ENCODE results near the gene NOTUM.

The NOTUM gene

GRCh38 chr17:81967533-81968395, 6.8 kb upstream of the NOTUM start:
- no peak overlapping the region for H3K4me3 ChIP-seq (ENCODE audit: low read depth, low read length)
- no CpG with 5 or more reads among the region's 36 CpGs for WGBS (ENCODE audit: extremely low coverage, insufficient coverage, insufficient read length)
- peaks cover 11% of the 10 kb centered on the region for H3K79me1 ChIP-seq (ENCODE audit: low read length)
- no peak overlapping the region for H3K4me2 ChIP-seq (ENCODE audit: low read length)
- H2AK5ac ChIP-seq (ENCODE audit: low read length) = peak overlapping the region; percentile 32
- H2BK5ac ChIP-seq (ENCODE audit: low read depth, low read length, poor library complexity) = no peak overlapping the region
- peak overlapping the region; percentile 71 for H2BK120ac ChIP-seq (ENCODE audit: insufficient read depth, low read length, poor library complexity)
- peaks cover under 1% of the 10 kb centered on the region for H3K9me3 ChIP-seq (ENCODE audit: insufficient read depth, low read depth, low read length)
- H3K4ac ChIP-seq (ENCODE audit: low read depth, low read length) = no peak overlapping the region
- H4K12ac ChIP-seq (ENCODE audit: low read depth, low read length) = no peak overlapping the region
- DNase-seq = peak; percentile 66 to 86
- no peak overlapping the region for H3K9ac ChIP-seq (ENCODE audit: low read length)
- no peaks in the 10 kb centered on the region for H3K79me2 ChIP-seq (ENCODE audit: control insufficient read depth, insufficient read depth, low read length, poor library complexity)
- H3K18ac ChIP-seq (ENCODE audit: low read length) = peak overlapping the region; percentile 8
- peak overlapping the region; percentile 19 for H2AFZ ChIP-seq (ENCODE audit: insufficient read depth, low read length, poor library complexity)
- H3K4me1 ChIP-seq (ENCODE audit: control insufficient read depth in 1 of 2, insufficient read depth in 2 of 2, low read length in 2 of 2) = peaks cover 6 to 20% of the 10 kb centered on the region in 2 experiments
- H4K8ac ChIP-seq (ENCODE audit: low read depth, low read length) = peak overlapping the region; percentile 45
- H3K14ac ChIP-seq (ENCODE audit: low read length) = no peak overlapping the region
- peak overlapping the region; percentile 56 for H4K91ac ChIP-seq (ENCODE audit: low read depth, low read length)
- no peak overlapping the region for H2BK12ac ChIP-seq (ENCODE audit: low read length)
- H3K23ac ChIP-seq (ENCODE audit: low read length) = no peak overlapping the region
- H3K36me3 ChIP-seq (ENCODE audit: control insufficient read depth in 1 of 2, insufficient read depth in 2 of 2, low read length in 2 of 2) = no peaks in the 10 kb centered on the region
- no peak overlapping the region for H3K27ac ChIP-seq (ENCODE audit: low read depth, low read length)
- H3K27me3 ChIP-seq (ENCODE audit: insufficient read depth, low read length) = peaks cover under 1% of the 10 kb centered on the region

- Histone ChIP-seq H3K79me2 (ENCODE audit: control insufficient read depth, insufficient read depth, low read length, poor library complexity) (no peaks in the 10 kb centered on the region), H3K4ac (ENCODE audit: low read depth, low read length) (peak overlapping the region; percentile 28), H3K79me1 (ENCODE audit: low read length) (peaks cover 11% of the 10 kb centered on the region), H3K27ac (ENCODE audit: low read depth, low read length) (no peak overlapping the region), H3K4me1 (ENCODE audit: control insufficient read depth in 1 of 2, insufficient read depth in 2 of 2, low read length in 2 of 2) (peaks cover 6 to 20% of the 10 kb centered on the region in 2 experiments), H3K18ac (ENCODE audit: low read length) (peak overlapping the region; percentile 47), H2BK12ac (ENCODE audit: low read length) (peak overlapping the region; percentile 35), H3K9ac (ENCODE audit: low read length) (no peak overlapping the region), H4K12ac (ENCODE audit: low read depth, low read length) (no peak overlapping the region), H3K23ac (ENCODE audit: low read length) (no peak overlapping the region), H3K14ac (ENCODE audit: low read length) (peak overlapping the region; percentile 43), H3K9me3 (ENCODE audit: insufficient read depth, low read depth, low read length) (no peaks in the 10 kb centered on the region), H2BK120ac (ENCODE audit: insufficient read depth, low read length, poor library complexity) (peak overlapping the region; percentile 71), H2BK5ac (ENCODE audit: low read depth, low read length, poor library complexity) (no peak overlapping the region), H3K4me2 (ENCODE audit: low read length) (no peak overlapping the region), H2AK5ac (ENCODE audit: low read length) (peak overlapping the region; percentile 32), H3K4me3 (ENCODE audit: low read depth, low read length) (no peak overlapping the region), H3K27me3 (ENCODE audit: insufficient read depth, low read length) (peaks cover 6% of the 10 kb centered on the region), H4K8ac (ENCODE audit: low read depth, low read length) (no peak overlapping the region), H2AFZ (ENCODE audit: insufficient read depth, low read length, poor library complexity) (no peak overlapping the region), H4K91ac (ENCODE audit: low read depth, low read length) (peak overlapping the region; percentile 56), H3K36me3 (ENCODE audit: control insufficient read depth in 1 of 2, insufficient read depth in 2 of 2, low read length in 2 of 2) (no peaks in the 10 kb centered on the region)
- WGBS (ENCODE audit: extremely low coverage, insufficient coverage, insufficient read length) = no CpG with 5 or more reads among the region's 5 CpGs
- no peak for DNase-seq
Measured at GRCh38 chr17:81967244-81967532, 6.2 kb upstream of the NOTUM start.

GRCh38 chr17:81966343-81967243, 5.6 kb upstream of the NOTUM start:
- peak overlapping the region; percentile 32 for H2AK5ac ChIP-seq (ENCODE audit: low read length)
- peak overlapping the region; percentile 47 for H3K18ac ChIP-seq (ENCODE audit: low read length)
- peak overlapping the region; percentile 28 for H3K4ac ChIP-seq (ENCODE audit: low read depth, low read length)
- peak; percentile 68 to 71 for DNase-seq
- H2BK12ac ChIP-seq (ENCODE audit: low read length) = peak overlapping the region; percentile 35
- H3K27ac ChIP-seq (ENCODE audit: low read depth, low read length) = no peak overlapping the region
- no peaks in the 10 kb centered on the region for H3K36me3 ChIP-seq (ENCODE audit: control insufficient read depth in 1 of 2, insufficient read depth in 2 of 2, low read length in 2 of 2)
- no peak overlapping the region for H3K4me2 ChIP-seq (ENCODE audit: low read length)
- H3K79me2 ChIP-seq (ENCODE audit: control insufficient read depth, insufficient read depth, low read length, poor library complexity) = no peaks in the 10 kb centered on the region
- peak overlapping the region; percentile 43 for H3K14ac ChIP-seq (ENCODE audit: low read length)
- H3K9me3 ChIP-seq (ENCODE audit: insufficient read depth, low read depth, low read length) = no peaks in the 10 kb centered on the region
- H3K9ac ChIP-seq (ENCODE audit: low read length) = no peak overlapping the region
- H4K91ac ChIP-seq (ENCODE audit: low read depth, low read length) = peak overlapping the region; percentile 56
- no peak overlapping the region for H4K12ac ChIP-seq (ENCODE audit: low read depth, low read length)
- H3K4me1 ChIP-seq (ENCODE audit: control insufficient read depth in 1 of 2, insufficient read depth in 2 of 2, low read length in 2 of 2) = peaks cover 6 to 21% of the 10 kb centered on the region in 2 experiments
- no peak overlapping the region for H3K23ac ChIP-seq (ENCODE audit: low read length)
- no CpG with 5 or more reads among the region's 41 CpGs for WGBS (ENCODE audit: extremely low coverage, insufficient coverage, insufficient read length)
- no peak overlapping the region for H3K4me3 ChIP-seq (ENCODE audit: low read depth, low read length)
- peak overlapping the region; percentile 71 for H2BK120ac ChIP-seq (ENCODE audit: insufficient read depth, low read length, poor library complexity)
- peak overlapping the region; percentile 78 for H4K8ac ChIP-seq (ENCODE audit: low read depth, low read length)
- peaks cover 11% of the 10 kb centered on the region for H3K79me1 ChIP-seq (ENCODE audit: low read length)
- H2AFZ ChIP-seq (ENCODE audit: insufficient read depth, low read length, poor library complexity) = no peak overlapping the region
- H3K27me3 ChIP-seq (ENCODE audit: insufficient read depth, low read length) = peaks cover 12% of the 10 kb centered on the region
- H2BK5ac ChIP-seq (ENCODE audit: low read depth, low read length, poor library complexity) = peak overlapping the region; percentile 6

DNA sequence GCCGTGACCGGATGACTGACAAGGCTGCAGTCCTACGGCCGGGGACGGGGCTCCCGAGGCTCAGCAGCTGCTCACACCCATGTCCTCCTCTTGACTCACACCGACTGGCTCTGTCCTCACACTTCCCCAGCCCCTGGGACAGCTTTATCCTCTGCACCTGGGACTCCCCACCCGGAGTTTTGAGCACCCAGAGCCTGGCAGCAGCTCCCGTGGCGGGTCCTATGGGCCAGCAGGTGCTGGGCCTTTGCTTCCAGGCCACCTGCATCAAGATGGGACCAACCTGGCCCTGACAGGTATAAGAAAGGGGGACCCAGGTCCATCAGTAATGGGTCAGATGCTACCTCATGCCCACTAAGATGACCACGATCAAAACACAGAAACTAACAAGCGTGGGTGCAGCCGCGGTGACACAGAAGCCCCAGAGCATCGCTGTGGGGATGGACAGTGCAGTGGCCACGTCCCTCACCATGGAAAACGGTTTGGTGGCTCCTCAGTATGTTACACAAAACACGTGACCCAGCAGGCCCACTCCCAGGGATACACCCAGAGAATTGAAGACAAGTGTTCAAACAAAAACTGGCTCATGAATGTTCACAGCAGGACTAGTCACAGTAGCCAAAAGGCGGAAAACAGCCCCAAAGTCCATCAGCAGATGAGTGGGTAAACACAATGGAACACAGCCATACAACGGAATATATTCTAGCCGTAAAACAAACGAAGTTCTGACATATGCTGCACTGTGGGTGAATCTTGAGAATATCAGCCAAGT, 3.3 kb upstream of the NOTUM start:
- H3K18ac ChIP-seq (ENCODE audit: low read length) = no peak overlapping the region
- H3K9ac ChIP-seq (ENCODE audit: low read length) = no peak overlapping the region
- H2BK5ac ChIP-seq (ENCODE audit: low read depth, low read length, poor library complexity) = no peak overlapping the region
- no peak overlapping the region for H3K14ac ChIP-seq (ENCODE audit: low read length)
- no CpG with 5 or more reads among the region's 22 CpGs for WGBS (ENCODE audit: extremely low coverage, insufficient coverage, insufficient read length)
- H3K79me1 ChIP-seq (ENCODE audit: low read length) = peaks cover 24% of the 10 kb centered on the region
- H3K9me3 ChIP-seq (ENCODE audit: insufficient read depth, low read depth, low read length) = no peaks in the 10 kb centered on the region
- H3K4me2 ChIP-seq (ENCODE audit: low read length) = no peak overlapping the region
- peaks cover 3% of the 10 kb centered on the region for H3K79me2 ChIP-seq (ENCODE audit: control insufficient read depth, insufficient read depth, low read length, poor library complexity)
- H3K27me3 ChIP-seq (ENCODE audit: insufficient read depth, low read length) = peaks cover 32% of the 10 kb centered on the region
- no peak overlapping the region for H3K4me3 ChIP-seq (ENCODE audit: low read depth, low read length)
- H3K4me1 ChIP-seq (ENCODE audit: control insufficient read depth in 1 of 2, insufficient read depth in 2 of 2, low read length in 2 of 2) = peaks cover 14 to 26% of the 10 kb centered on the region in 2 experiments
- no peak for DNase-seq
- no peak overlapping the region for H2AFZ ChIP-seq (ENCODE audit: insufficient read depth, low read length, poor library complexity)
- no peak overlapping the region for H3K4ac ChIP-seq (ENCODE audit: low read depth, low read length)
- no peak overlapping the region for H3K23ac ChIP-seq (ENCODE audit: low read length)
- H2BK120ac ChIP-seq (ENCODE audit: insufficient read depth, low read length, poor library complexity) = no peak overlapping the region
- no peaks in the 10 kb centered on the region for H3K36me3 ChIP-seq (ENCODE audit: control insufficient read depth in 1 of 2, insufficient read depth in 2 of 2, low read length in 2 of 2)
- H2BK12ac ChIP-seq (ENCODE audit: low read length) = no peak overlapping the region
- no peak overlapping the region for H2AK5ac ChIP-seq (ENCODE audit: low read length)
- H4K8ac ChIP-seq (ENCODE audit: low read depth, low read length) = no peak overlapping the region
- H4K12ac ChIP-seq (ENCODE audit: low read depth, low read length) = no peak overlapping the region
- no peak overlapping the region for H4K91ac ChIP-seq (ENCODE audit: low read depth, low read length)
- H3K27ac ChIP-seq (ENCODE audit: low read depth, low read length) = no peak overlapping the region

Measured in trophoblast cell (in vitro differentiated cells and primary cell).